Peyer's patch (tissue), 4 donors: ENCODE measurements around the gene ST6GAL1. TPM values are rescaled to one million over a fixed set of nuclear protein-coding genes. Genes with fewer than 3 reads are reported as not detected.

Experiments
- DNase-seq, 3 donors: peaks; one replicate each; pipeline ENCODE4 v3.0.0-alpha.2; 2017 to 2019
- H3K27ac ChIP-seq, 4 donors: fragments of 200-600 bp; sonication (generic); one replicate each; pipeline ENCODE4 v1.5.1; 2016 to 2019
- H3K27me3 ChIP-seq, 2 donors: fragments of 200-600 bp; sonication (generic); one replicate each; pipeline ENCODE4 v1.5.1; 2019
- H3K36me3 ChIP-seq, 3 donors: fragments of 200-600 bp; sonication (generic); one replicate each; pipeline ENCODE4 v1.5.1; 2016 to 2019
- H3K4me1 ChIP-seq, 4 donors: fragments of 200-600 bp; sonication (generic); one replicate each; pipeline ENCODE4 v1.5.1; 2016 to 2019
- H3K4me3 ChIP-seq, 4 donors: fragments of 200-600 bp; sonication (generic); 1 replicate in 3 of 4; 2 replicates in 1 of 4; pipeline ENCODE4 v1.5.1; 2016 to 2019; ENCODE audit warnings: mild to moderate bottlenecking in 1 of 4
- H3K9me3 ChIP-seq, 4 donors: fragments of 200-600 bp; sonication (generic); one replicate each; pipeline ENCODE4 v1.5.1; 2016 to 2019; ENCODE audit warnings: mild to moderate bottlenecking in 1 of 4
- POLR2A ChIP-seq, 2 donors: fragments of 450-650 bp; IDR thresholded peaks; one replicate each; pipeline ENCODE4 v1.5.1; 2017; ENCODE audit warnings: antibody characterized with exemption in 2 of 2, mild to moderate bottlenecking in 2 of 2, moderate library complexity in 2 of 2
- total RNA-seq, 4 donors: library from RNA; depleted of rRNA; stranded (reverse); fragments of >200 nt; gene quantifications; one replicate each; pipeline ENCODE4 v1.1.0, GENCODE V29; 2016
- TF ChIP-seq, protein P1 (sequence below), 6 experiments: fragments of 450-650 bp in 4 of 6; fragments of 200-600 bp in 2 of 6; sonication (generic) in 1 of 6; IDR thresholded peaks; one replicate each; pipeline ENCODE4 v1.5.1; 2017 to 2019; ENCODE audit warnings: antibody characterized with exemption in 6 of 6, mild to moderate bottlenecking in 3 of 6, moderate library complexity in 1 of 6

Gene ST6GAL1
- total RNA-seq, 4 donors from 2014 or later, result 3.7 to 96.6 (median 14.9) TPM

DNA sequence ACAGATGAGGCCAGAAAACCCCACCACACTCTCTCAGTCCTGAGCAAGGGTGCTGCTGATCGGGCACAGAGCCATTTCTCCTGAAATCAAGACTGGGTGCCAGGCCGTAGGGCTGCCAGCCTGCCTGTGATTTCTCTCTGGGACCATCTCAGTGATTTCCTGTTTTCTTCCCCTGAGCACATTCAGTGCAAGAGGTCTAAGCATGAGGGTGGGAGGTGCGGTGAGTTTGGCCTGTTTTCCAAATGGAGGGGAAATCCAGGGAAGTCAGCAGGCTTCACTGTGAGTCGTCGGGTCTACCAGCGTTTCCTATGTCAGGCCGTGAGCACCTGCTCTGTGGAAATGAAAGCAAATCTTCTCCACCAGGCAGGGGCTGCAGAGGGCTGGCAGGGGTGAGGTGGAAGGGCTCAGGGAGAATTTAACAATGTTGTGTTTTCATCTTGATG lies 82.3 kb downstream of the ST6GAL1 start:
- Histone ChIP-seq H3K36me3 (no peaks in the 10 kb centered on the region), H3K4me3 (no peak overlapping the region), H3K4me1 (peaks cover 0 to 16% (median 4%) of the 10 kb centered on the region in 4 donors), H3K27me3 (no peaks in the 10 kb centered on the region), H3K27ac (peak overlapping the region; percentile 53 to 79 (median 68)), H3K9me3 (no peaks in the 10 kb centered on the region)
- peak in 2 of 3 donors; percentile 68 for DNase-seq
- TF ChIP-seq, protein P1, sequence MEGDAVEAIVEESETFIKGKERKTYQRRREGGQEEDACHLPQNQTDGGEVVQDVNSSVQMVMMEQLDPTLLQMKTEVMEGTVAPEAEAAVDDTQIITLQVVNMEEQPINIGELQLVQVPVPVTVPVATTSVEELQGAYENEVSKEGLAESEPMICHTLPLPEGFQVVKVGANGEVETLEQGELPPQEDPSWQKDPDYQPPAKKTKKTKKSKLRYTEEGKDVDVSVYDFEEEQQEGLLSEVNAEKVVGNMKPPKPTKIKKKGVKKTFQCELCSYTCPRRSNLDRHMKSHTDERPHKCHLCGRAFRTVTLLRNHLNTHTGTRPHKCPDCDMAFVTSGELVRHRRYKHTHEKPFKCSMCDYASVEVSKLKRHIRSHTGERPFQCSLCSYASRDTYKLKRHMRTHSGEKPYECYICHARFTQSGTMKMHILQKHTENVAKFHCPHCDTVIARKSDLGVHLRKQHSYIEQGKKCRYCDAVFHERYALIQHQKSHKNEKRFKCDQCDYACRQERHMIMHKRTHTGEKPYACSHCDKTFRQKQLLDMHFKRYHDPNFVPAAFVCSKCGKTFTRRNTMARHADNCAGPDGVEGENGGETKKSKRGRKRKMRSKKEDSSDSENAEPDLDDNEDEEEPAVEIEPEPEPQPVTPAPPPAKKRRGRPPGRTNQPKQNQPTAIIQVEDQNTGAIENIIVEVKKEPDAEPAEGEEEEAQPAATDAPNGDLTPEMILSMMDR (IDR thresholded peaks at IDR 0.05), result no peak
- TF ChIP-seq POLR2A (IDR thresholded peaks at IDR 0.05), result no peak

DNA sequence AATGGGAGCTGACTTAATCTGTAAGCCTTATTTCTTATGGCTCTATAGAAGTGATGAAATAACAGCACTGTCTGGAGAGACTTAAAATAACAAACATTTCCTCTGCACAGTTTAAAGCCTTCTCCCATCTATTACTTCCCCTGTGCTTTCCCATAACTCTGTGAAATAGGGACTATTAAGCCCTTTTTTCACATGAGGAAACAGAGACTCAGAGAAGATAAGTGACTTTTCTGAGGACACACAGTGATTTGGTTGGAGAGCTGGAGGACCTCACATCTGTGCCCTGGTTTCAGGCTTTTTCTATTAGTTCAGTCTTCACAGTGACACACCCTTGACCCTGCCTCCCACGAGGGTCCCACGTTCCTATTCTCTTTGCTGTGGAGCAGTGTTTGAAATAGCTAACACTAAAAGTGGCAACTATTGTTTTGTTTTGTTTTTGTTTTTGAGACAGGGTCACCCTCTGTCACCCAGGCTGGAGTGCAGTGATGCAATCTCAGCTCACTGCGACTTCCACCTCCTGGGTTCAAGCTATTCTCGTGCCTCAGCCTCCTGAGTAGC lies 82.9 kb downstream of the ST6GAL1 start:
- DNase-seq, result no peak
- Histone ChIP-seq H3K27ac (peak overlapping the region; percentile 37 to 79 (median 68)), H3K4me3 (no peak overlapping the region), H3K36me3 (no peaks in the 10 kb centered on the region), H3K27me3 (no peaks in the 10 kb centered on the region), H3K9me3 (no peaks in the 10 kb centered on the region), H3K4me1 (peaks cover 0 to 16% (median 4%) of the 10 kb centered on the region in 4 donors)
- TF ChIP-seq POLR2A (IDR thresholded peaks at IDR 0.05), result no peak
- TF ChIP-seq, protein P1 (IDR thresholded peaks at IDR 0.05), result no peak

DNA sequence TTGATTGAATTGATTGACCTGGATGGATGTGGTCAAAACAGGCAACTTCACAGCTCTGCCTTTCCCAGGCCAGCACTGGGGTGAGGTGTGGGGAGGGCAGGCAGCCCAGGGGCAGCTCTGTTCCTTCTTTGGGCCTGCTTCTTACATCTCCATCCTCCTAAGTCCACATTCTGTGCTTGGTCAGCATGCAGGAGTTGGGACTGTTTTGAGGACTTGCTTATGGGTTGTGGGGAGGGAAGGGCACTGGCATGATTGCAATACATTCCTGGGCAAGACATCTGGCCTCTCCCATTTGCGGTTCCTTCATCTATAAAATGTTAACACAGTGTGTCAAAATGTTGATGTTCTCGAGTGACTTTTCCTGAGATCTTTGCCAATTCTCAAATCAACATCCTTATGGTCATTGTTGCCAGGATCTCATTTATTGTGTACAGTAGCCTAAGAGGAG lies 84.1 kb downstream of the ST6GAL1 start:
- Histone ChIP-seq H3K4me1 (peaks cover 0 to 16% (median 4%) of the 10 kb centered on the region in 4 donors), H3K27ac (peak overlapping the region in 1 of 4 donors; percentile 79), H3K4me3 (no peak overlapping the region), H3K9me3 (no peaks in the 10 kb centered on the region), H3K27me3 (no peaks in the 10 kb centered on the region), H3K36me3 (no peaks in the 10 kb centered on the region)
- no peak for TF ChIP-seq POLR2A (IDR thresholded peaks at IDR 0.05)
- TF ChIP-seq, protein P1 (IDR thresholded peaks at IDR 0.05), result no peak
- DNase-seq, result peak in 2 of 3 donors; percentile 15 to 43

DNA sequence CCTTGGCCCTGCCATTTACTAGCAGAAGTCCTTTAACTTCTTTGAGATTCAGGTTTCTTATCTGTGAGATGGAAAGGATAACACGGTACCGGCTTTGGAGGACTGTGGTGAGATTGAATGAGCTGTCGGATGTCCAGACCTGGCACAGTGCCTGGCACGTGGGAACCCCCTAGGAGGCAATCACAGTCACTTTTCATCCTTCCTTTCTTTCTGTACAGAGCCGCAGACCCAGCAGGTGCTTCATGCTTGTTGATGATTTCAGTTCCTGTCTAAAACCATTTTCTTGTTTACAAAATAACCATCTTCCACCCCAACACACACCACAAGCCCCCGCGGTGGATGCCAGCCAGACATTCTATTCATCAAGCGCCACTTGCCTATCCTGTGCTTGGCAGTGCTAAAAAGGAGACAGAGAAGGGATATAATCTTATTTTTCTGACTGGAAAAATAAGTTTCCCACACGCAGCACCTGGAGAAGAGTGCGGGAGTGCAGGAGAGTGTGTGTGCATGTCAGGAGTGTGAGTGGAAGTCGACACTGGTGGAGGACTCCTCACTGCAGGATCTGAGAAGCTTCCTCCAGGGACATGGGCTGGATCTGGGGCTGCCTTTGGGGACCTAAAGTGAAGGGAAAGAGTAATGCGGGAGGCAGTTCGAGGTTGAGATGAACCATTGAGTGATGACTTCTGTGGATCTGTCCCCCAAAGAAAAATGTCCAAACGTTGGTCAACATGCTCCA lies 85.7 kb downstream of the ST6GAL1 start:
- DNase-seq, result peak in 2 of 3 donors; percentile 90
- no peaks in the 10 kb centered on the region for H3K36me3 ChIP-seq
- peaks cover 0 to 16% (median 4%) of the 10 kb centered on the region in 4 donors for H3K4me1 ChIP-seq
- H3K27me3 ChIP-seq, result no peaks in the 10 kb centered on the region
- H3K9me3 ChIP-seq, result no peaks in the 10 kb centered on the region
- no peak for TF ChIP-seq POLR2A (IDR thresholded peaks at IDR 0.05)
- TF ChIP-seq, protein P1 (IDR thresholded peaks at IDR 0.05), result no peak
- no peak overlapping the region for H3K4me3 ChIP-seq
- H3K27ac ChIP-seq, result peak overlapping the region in 2 of 4 donors; percentile 30 to 79

DNA sequence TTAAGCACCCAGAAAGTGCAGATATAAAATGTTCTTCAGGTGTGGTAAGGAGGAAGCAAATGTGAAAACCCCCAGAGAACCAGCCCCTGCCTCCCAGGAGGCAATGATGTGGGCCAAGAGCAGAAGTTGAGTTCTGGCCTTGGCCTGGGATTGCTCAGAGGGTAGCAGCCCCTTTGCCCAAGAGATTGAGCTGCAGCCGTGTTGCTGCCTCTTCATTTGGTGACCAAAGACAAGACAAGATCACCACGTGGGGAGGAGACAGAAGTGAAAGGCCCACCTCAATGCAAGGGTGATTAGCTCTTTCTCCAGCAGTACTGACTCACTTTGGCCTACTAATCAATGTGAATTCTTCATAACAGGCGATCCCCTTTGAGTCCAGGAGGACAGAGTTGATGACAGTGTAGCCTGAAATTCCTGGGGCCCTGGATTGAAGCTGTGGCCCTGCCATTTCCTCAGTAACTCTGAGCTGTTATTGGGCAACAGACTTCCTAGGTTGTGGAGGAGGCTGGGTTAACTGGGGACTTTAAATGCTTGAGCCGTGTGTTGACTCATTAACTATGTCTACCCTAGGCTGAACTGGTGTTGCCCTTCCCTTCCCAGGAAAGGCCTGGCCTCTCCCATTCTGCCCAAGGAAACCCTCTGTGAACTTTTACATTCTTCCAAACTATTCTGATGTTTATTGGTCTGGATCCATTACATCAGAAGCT lies 86.5 kb downstream of the ST6GAL1 start:
- DNase-seq, result peak in 1 of 3 donors; percentile 65

More for the DNA sequence above, 86.5 kb downstream of the ST6GAL1 start:
- peak overlapping the region in 2 of 4 donors; percentile 30 to 79 for H3K27ac ChIP-seq
- H3K36me3 ChIP-seq, result no peaks in the 10 kb centered on the region
- TF ChIP-seq, protein P1 (IDR thresholded peaks at IDR 0.05), result no peak
- no peak for TF ChIP-seq POLR2A (IDR thresholded peaks at IDR 0.05)
- H3K27me3 ChIP-seq, result no peaks in the 10 kb centered on the region
- H3K4me3 ChIP-seq, result no peak overlapping the region
- H3K9me3 ChIP-seq, result no peaks in the 10 kb centered on the region
- H3K4me1 ChIP-seq, result peaks cover 0 to 16% (median 4%) of the 10 kb centered on the region in 4 donors
